GM23338 (cell line): Measurements from ENCODE around the gene GALNT16. TPM values are rescaled to one million over a fixed set of nuclear protein-coding genes. Genes with fewer than 3 reads are reported as not detected.

ENCODE experiments used
- ATAC-seq: fragments of 200-7000 bp; cut with Tn5 transposase; 3 replicates; pipeline ENCODE4 v1.9.1; 2020
- DNase-seq: peaks from one replicate; pipeline ENCODE4 v3.0.0-alpha.2; 2015; ENCODE audit warnings: low spot score
- H2AFZ ChIP-seq: fragments of 200-600 bp; sonication (generic); 2 replicates; pipeline ENCODE4 v1.8.0; 2016; ENCODE audit warnings: antibody characterized with exemption, mild to moderate bottlenecking, moderate library complexity
- H3F3A ChIP-seq: fragments of 200-600 bp; sonication (generic); replicated peaks from 2 replicates; pipeline ENCODE4 v1.8.0; 2017; ENCODE audit warnings: antibody characterized with exemption, mixed run types, low read depth
- H3K27ac ChIP-seq: fragments of 200-600 bp; sonication (generic); 2 replicates; pipeline ENCODE4 v1.6.1; 2016; ENCODE audit warnings: low read depth
- H3K27me3 ChIP-seq: fragments of 200-600 bp; sonication (generic); 2 replicates; pipeline ENCODE4 v1.8.0; 2016; ENCODE audit warnings: mild to moderate bottlenecking, mixed run types, moderate library complexity; ENCODE audit not compliant: insufficient read depth
- H3K36me3 ChIP-seq: fragments of 200-600 bp; sonication (generic); 2 replicates; pipeline ENCODE4 v1.8.0; 2016; ENCODE audit warnings: mild to moderate bottlenecking; ENCODE audit not compliant: insufficient read depth
- H3K4me1 ChIP-seq: fragments of 200-600 bp; sonication (generic); 2 replicates; pipeline ENCODE4 v1.8.0; 2016; ENCODE audit warnings: mild to moderate bottlenecking, moderate library complexity; ENCODE audit not compliant: insufficient read depth
- H3K4me2 ChIP-seq: fragments of 200-600 bp; sonication (generic); 2 replicates; pipeline ENCODE4 v1.7.1; 2017; ENCODE audit warnings: mixed run types
- H3K4me3 ChIP-seq: fragments of 200-600 bp; sonication (generic); 2 replicates; pipeline ENCODE4 v1.6.1; 2016; ENCODE audit warnings: mixed run types
- H3K79me2 ChIP-seq: fragments of 200-600 bp; sonication (generic); replicated peaks from 2 replicates; pipeline ENCODE4 v1.8.0; 2017; ENCODE audit warnings: mild to moderate bottlenecking; ENCODE audit not compliant: insufficient read depth
- H3K9me2 ChIP-seq: fragments of 200-600 bp; sonication (generic); 2 replicates; pipeline ENCODE4 v1.8.0; 2017; ENCODE audit not compliant: insufficient read depth
- H4K20me1 ChIP-seq: fragments of 200-600 bp; sonication (generic); replicated peaks from 2 replicates; pipeline ENCODE4 v1.8.0; 2017; ENCODE audit warnings: mild to moderate bottlenecking; ENCODE audit not compliant: insufficient read depth
- H3K27ac Mint-ChIP-seq: 2 replicates; pipeline ENCODE4 v1.8.0; 2020; ENCODE audit warnings: inconsistent platforms, mild to moderate bottlenecking, moderate library complexity, mixed read lengths
- H3K27me3 Mint-ChIP-seq: 3 replicates; pipeline ENCODE4 v1.8.0; 2022; ENCODE audit warnings: low read depth, mild to moderate bottlenecking, moderate library complexity, mixed read lengths, inconsistent platforms; ENCODE audit not compliant: insufficient read depth, poor library complexity
- H3K36me3 Mint-ChIP-seq: 3 replicates; pipeline ENCODE4 v1.8.0; 2021; ENCODE audit warnings: low read depth, mild to moderate bottlenecking, inconsistent platforms, moderate library complexity, mixed read lengths
- H3K4me1 Mint-ChIP-seq: 3 replicates; pipeline ENCODE4 v1.8.0; 2020; ENCODE audit warnings: mild to moderate bottlenecking, inconsistent platforms, mixed read lengths
- H3K4me3 Mint-ChIP-seq: 3 replicates; pipeline ENCODE4 v1.8.0; 2021; ENCODE audit warnings: moderate library complexity, mild to moderate bottlenecking, inconsistent platforms, mixed read lengths
- H3K9me3 Mint-ChIP-seq: 3 replicates; pipeline ENCODE4 v1.8.0; 2020; ENCODE audit warnings: moderate library complexity, mild to moderate bottlenecking, inconsistent platforms, mixed read lengths
- ETS1 ChIP-seq: IDR thresholded peaks from 2 replicates; pipeline ENCODE4 v1.6.1; 2016; ENCODE audit warnings: antibody characterized with exemption
- EZH2 ChIP-seq: fragments of 200-600 bp; sonication (generic); IDR thresholded peaks from one replicate; pipeline ENCODE4 v1.8.0; 2017; ENCODE audit warnings: antibody characterized with exemption, mild to moderate bottlenecking, low read depth; ENCODE audit not compliant: unreplicated experiment
- NANOG ChIP-seq: IDR thresholded peaks from 2 replicates; pipeline ENCODE4 v1.6.1; 2016; ENCODE audit warnings: antibody characterized with exemption, borderline replicate concordance
- POLR2AphosphoS5 ChIP-seq: IDR thresholded peaks from 2 replicates; pipeline ENCODE4 v1.6.1; 2016; ENCODE audit warnings: antibody characterized with exemption, low read depth
- ZNF331 ChIP-seq: fragments of 250-450 bp; sonication (Bioruptor Pico); IDR thresholded peaks from 2 replicates; pipeline ENCODE4 v1.5.0; 2020; ENCODE audit warnings: low read depth, mild to moderate bottlenecking, moderate library complexity
- ZNF462 ChIP-seq: fragments of 250-450 bp; sonication (Bioruptor Pico); IDR thresholded peaks from 2 replicates; pipeline ENCODE4 v1.5.0; 2020; ENCODE audit warnings: mild to moderate bottlenecking, moderate library complexity
- polyA plus RNA-seq: library from polyadenylated mRNA; unstranded; fragments of >200 nt; fragmentation: Nextera tagmentation; extraction: Ambion mirVana; gene quantifications from 2 replicates; pipeline ENCODE4 v1.2.1, GENCODE V29; 2016
- total RNA-seq: library from RNA; depleted of rRNA; stranded (reverse); fragments of >200 nt; shearing (Covaris generic); gene quantifications from 2 replicates; pipeline ENCODE4 v1.2.3, GENCODE V29; 2014

The GALNT16 gene
- total and polyA plus RNA-seq, 2 experiments from 2014 or later = 1.5 to 2.9 TPM

GRCh38 chr14:69398818-69399210 lies 138.9 kb downstream of the GALNT16 start:
- H3K36me3 ChIP-seq = peaks cover 22% of the 10 kb centered on the region
- peak overlapping the region; percentile 87 for H3K4me3 ChIP-seq
- H3K27ac ChIP-seq = peak overlapping the region; percentile 64
- peaks cover 25% of the 10 kb centered on the region for H4K20me1 ChIP-seq
- Mint-ChIP-seq H3K27ac (peak overlapping the region; percentile 100), H3K9me3 (no peaks in the 10 kb centered on the region), H3K4me1 (peaks cover 28% of the 10 kb centered on the region), H3K4me3 (peak overlapping the region; percentile 92), H3K36me3 (peaks cover 34% of the 10 kb centered on the region), H3K27me3 (peaks cover 7% of the 10 kb centered on the region)
- peak overlapping the region; percentile 96 for H3K4me2 ChIP-seq
- peak; percentile 46; the same call in 2 of the 3 replicates for ATAC-seq
- no peaks in the 10 kb centered on the region for H3F3A ChIP-seq
- no peaks in the 10 kb centered on the region for H3K9me2 ChIP-seq
- no peak for TF ChIP-seq ZNF331
- no peak for TF ChIP-seq POLR2AphosphoS5
- TF ChIP-seq ZNF462 (CRISPR knock-in tag) = no peak
- TF ChIP-seq EZH2 = no peak
- TF ChIP-seq ETS1 = no peak
- TF ChIP-seq NANOG = no peak
- H3K27me3 ChIP-seq = no peaks in the 10 kb centered on the region
- peaks cover 22% of the 10 kb centered on the region for H3K4me1 ChIP-seq
- H2AFZ ChIP-seq = peak overlapping the region; percentile 1; the same call in 1 of the 2 replicates
- H3K79me2 ChIP-seq = peaks cover 92% of the 10 kb centered on the region
- no peak for DNase-seq
